Stimulated activated CD8-positive, alpha-beta memory T cell treated with anti-CD3 and anti-CD28 coated beads, Interleukin-7, amount 100 ng/mL, for 1 hour (primary cell): ENCODE measurements around the gene USP50.
"Not testable (repeated sequence)": the region's sequence is repeated elsewhere in the genome, so short reads cannot be mapped to it uniquely, and the experiment has no call there.

Source experiments
- DNase-seq, 2 donors: peaks; one replicate each; pipeline ENCODE4 v3.0.0-alpha.2; 2020; ENCODE audit warnings: low read depth in 2 of 2

USP50 gene

DNA sequence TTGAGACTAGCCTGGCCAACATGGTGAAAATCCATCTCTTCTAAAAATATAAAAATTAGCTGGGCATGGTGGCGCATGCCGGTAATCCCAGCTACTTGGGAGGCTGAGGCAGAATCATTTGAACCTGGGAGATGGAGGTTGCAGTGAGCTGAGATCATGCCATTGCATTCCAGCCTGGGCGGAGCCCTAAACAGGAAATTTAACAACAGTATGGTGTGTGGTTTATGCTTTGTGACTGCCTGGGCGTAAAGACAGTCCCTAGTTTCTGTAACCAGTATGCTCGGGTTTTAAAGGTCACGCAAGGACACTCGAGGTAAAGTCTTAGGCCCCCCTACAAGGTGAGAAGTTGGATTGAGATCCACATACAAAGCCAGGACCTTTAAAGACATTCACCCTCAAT, 43.3 kb downstream of the USP50 start:
- DNase-seq = no peak

DNA sequence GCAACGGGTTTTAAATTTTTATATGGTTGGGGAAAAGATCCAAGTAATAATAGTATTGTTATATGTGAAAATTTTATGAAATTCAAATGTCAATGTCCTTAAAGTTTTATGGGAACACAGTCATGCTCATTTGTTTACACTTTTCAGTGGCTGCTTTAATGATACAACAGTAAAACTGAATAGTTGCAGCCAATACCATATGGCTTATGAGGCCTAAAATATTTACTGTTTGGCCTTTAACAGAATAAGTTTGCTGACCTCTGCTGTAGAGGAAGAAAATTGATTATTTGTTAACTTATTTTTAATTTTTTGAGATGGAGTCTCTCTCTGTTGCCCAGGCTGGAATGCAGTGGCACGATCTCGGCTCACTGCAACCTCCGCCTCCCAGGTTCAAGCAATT, 44.7 kb downstream of the USP50 start:
- no peak for DNase-seq

DNA sequence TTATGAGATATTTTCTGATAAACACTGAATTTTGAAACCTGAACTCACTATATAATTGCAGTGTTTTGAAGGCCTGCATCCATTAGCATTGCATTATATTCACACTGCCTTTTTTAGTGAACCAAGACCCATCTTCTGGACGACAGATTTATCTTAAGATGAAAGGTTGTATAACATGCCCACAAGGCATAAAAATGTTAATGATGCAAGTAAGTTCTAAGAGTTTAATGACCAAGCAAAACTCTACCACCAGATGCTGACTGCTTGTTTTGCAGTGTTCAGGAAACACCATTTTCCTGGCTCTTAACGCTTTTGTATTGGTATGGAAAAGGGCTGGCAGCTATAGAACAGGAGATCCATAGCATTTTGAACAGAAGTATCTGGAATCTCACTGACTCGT, 46.1 kb downstream of the USP50 start:
- DNase-seq = no peak

- DNase-seq = no peak
Observed at GRCh38 chr15:50496692-50497091, 49.8 kb downstream of the USP50 start.

GRCh38 chr15:50494547-50494946, 51.9 kb downstream of the USP50 start:
- DNase-seq = not testable (repeated sequence)

DNA sequence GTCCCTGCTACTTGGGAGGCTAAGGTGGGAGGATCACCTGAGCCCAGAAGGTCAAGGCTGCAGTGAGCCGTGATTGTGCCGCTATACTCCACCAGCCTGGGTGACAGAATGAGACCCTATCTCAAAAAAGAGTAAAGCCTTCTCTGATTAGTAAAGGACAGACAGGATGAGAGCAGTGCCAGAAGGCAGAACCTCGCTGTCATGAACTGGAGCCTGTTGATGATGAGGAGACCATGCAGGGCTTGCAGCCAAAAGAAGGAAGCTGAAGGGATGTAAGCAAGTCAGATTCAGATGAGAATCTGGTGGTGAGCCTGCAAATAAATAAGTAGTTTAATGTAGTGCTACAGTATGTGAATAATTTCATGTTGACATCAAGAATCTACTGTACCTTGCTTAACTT, 52.8 kb downstream of the USP50 start:
- no peak for DNase-seq

GRCh38 chr15:50487287-50487686, 59.2 kb downstream of the USP50 start:
- no peak for DNase-seq

DNA sequence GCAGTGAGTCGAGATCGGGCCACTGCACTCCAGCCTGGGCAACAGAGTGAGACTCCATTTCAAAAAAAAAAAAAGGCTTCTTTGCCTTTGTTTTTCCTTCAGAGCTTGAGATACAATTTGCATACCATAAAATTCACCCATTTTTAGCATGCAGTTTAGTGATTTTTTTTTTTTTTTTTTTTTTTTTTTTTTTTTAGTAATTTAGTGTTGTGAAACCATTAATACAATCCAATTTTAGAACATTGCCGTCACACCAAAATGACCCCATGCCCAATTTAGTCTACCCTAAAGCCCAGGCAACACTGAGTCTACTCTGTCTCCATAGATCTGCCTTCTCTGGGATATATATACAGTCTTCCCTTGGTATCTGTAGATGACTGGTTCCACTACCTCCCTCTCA, 61.1 kb downstream of the USP50 start:
- no peak for DNase-seq

- DNase-seq = no peak
Observed at GRCh38 chr15:50484781-50485180, 61.7 kb downstream of the USP50 start.

DNA sequence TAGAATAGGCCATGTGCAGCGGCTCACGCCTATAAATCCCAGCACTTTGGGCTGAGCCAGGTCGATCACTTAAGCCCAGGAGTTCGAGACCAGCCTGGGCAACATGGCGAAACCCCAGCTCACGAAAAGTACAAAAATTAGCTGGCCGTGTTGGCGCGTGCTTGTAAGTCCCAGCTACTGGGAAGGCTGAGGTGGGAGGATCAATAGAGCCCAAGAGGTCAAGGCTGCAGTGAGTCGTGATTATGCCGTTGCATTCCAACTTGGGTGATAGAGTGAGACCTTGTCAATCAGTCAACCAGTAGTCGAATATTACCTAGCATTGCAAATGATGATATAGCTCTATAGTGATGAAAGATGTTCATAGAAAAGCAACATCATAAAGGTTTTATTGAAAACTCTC, 70.3 kb downstream of the USP50 start:
- no peak for DNase-seq

DNA sequence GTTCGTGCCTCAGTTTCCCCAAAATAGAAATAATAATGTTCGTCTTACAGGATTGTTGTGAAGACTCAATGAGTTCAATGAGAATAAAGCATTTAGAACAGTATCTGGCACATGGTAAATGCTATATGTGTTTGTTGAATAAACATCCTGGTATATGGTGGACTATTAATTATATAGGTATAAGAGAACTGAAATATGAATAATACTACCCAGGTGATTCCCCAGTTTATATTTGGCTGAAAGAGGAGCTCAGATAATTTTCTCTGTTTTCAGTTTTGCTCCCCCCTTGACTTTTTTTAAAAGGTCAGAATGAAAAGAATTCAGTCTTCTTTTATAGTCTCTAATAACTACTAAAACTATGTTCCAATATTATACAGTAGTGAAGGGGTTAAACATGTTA, 75.4 kb downstream of the USP50 start:
- no peak for DNase-seq

DNA sequence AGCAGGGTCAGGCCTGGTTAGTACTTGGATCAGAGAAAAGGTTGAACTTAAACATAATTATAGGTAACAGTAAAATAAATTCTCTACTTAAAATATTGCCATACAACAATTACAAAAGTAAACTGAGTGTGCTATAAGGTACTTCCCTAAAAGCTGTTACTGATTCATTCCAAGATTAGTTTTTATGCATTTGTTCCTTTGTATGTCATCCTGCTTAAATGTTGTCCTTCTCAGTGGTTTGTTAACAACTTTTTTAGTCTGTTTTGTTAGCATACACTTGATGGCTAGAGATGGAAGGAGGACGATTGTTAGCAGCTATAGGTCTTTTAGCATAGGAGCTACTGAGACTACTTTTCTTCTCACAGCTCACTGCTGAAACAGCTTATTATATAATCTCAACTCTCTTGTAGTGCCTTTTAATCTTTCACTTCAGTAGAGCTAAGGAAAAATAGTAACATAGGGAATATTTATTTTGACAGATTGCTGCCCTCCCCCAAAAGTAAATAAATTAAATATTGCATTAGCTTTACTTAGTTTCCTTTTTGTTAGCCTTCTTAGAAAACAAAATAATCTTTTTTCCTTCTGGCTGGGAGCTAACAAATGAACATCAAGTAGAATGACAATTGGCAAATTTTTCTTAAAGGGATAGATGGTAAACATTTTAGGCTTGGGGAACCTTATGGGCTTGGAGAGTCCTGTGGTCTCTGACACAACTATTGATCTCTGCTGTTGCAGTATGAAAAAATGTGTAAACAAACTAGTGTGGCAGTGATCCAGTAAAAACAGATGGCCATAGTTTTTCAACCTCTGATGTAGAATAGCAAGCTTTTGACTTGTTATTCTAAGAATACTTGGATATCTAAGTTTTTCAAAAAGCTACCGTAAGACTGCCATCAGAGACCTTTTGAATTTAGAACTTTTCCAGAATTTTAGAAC, 82.8 kb downstream of the USP50 start:
- no peak for DNase-seq

DNA sequence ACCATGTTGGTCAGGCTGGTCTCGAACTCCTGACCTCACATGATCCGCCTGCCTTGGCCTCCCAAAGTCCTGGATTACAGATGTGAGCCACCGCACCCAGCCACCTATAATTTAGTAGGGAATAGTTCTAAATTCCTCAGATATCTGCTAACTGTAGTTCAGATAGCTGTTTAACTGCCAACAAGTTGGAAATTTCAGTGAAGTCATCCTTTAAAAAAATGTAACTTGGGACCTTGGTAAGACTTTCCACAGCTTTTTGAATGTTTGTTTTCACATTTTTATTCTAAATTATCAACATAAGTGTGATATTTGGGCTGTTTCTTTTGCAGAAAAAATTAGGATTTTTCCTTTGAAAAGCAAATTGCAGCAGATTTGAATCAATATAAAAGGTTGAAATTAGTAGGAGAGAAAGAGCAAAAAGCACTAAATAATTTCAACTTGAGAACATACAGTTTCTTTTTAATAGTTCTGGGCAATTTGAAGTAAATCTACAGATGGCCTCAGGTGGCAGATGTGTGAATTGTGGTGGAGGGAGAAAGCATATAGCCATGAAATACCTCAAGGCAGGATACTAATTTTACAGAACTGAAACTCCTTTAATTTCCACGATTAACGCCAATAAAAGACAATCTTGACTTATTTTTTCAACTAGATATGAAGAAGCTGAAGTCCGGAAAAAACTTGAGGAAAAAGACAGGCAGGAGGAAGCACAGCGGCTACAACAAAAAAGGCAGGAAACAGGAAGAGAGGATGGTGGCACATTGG, 87.9 kb downstream of the USP50 start:
- no peak for DNase-seq

DNA sequence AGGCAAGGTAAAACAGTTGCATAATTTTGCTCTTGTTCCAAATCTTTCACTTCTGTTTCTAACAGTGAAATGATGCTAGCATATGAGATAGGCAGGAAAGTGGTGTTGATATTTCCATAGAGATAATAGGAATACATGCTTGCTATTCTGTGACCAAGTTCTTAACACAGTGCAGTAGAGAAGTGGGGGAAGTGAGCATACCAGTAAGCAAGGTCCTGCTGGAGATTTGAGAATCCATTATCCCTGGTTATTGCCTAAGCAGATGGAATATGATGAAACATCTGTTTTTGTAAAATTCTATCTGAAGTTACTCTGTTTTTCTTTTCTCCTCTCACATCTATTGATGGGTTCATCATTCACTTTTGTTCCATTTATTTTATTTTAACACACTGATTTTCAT, 93.5 kb downstream of the USP50 start:
- DNase-seq = no peak
